ENCODE data around the gene TRIP12. TPM values are rescaled to one million over a fixed set of nuclear protein-coding genes. Genes with fewer than 3 reads are reported as not detected.

Gene TRIP12
- total RNA-seq, 1 experiment from 2014 or later: 368 TPM

GRCh38 chr2:229874647-229875046 lies 47.2 kb downstream of the TRIP12 start:
- Histone ChIP-seq H3K27me3 (ENCODE audit: control insufficient read depth, insufficient read depth, low read length) (no peaks in the 10 kb centered on the region), H3K4me1 (ENCODE audit: control insufficient read depth, insufficient read depth, low read length) (no peaks in the 10 kb centered on the region; the same call in 1 of the 2 replicates), H3K27ac (ENCODE audit: low read length) (no peak overlapping the region), H3K36me3 (ENCODE audit: control insufficient read depth, insufficient read depth, low read length) (peaks cover 13% of the 10 kb centered on the region), H3K4me3 (ENCODE audit: low read depth in 2 of 2, low read length in 2 of 2) (no peak overlapping the region), H3K9me3 (ENCODE audit: control insufficient read depth, insufficient read depth, low read depth, low read length) (no peaks in the 10 kb centered on the region)
- ChIA-PET POLR2A (no interaction called here), CTCF (no interaction called here)
- no peak for TF ChIP-seq SIN3A (IDR thresholded peaks at IDR 0.05; ENCODE audit: borderline replicate concordance, insufficient read depth, low read depth, low read length)
- TF ChIP-seq TCF7L2 (IDR thresholded peaks at IDR 0.05; ENCODE audit: low read depth, low read length): no peak
- TF ChIP-seq CTCF (IDR thresholded peaks at IDR 0.05): no peak
- TF ChIP-seq REST (IDR thresholded peaks at IDR 0.05; ENCODE audit: insufficient read depth in 1 of 2, low read depth in 2 of 2, low read length in 1 of 2): no peak
- no peak for TF ChIP-seq POLR2AphosphoS5 (IDR thresholded peaks at IDR 0.05; ENCODE audit: low read depth, low read length)
- intact Hi-C loops (cut with micrococcal nuclease; ENCODE audit: unreplicated experiment) (no loop called here), in situ Hi-C loops (cut with HindIII; ENCODE audit: low pct_unique_long_range_greater_than_20kb, low sequenced_read_pairs) (no loop called here)
- DNase-seq (ENCODE audit: low read depth, low spot score): no peak
- ATAC-seq: no peak
- BruUV-seq (replicated peaks): no TSS peak

GRCh38 chr2:229873123-229873581 lies 48.7 kb downstream of the TRIP12 start:
- no peak overlapping the region for H3K4me3 ChIP-seq (ENCODE audit: low read depth in 2 of 2, low read length in 2 of 2)
- TSS peak; percentile 11 for BruUV-seq (replicated peaks)
- no peak for DNase-seq (ENCODE audit: low read depth, low spot score)
- ChIA-PET CTCF (no interaction called here), POLR2A (no interaction called here)
- H3K27ac ChIP-seq (ENCODE audit: low read length): no peak overlapping the region
- intact Hi-C loops (cut with micrococcal nuclease; ENCODE audit: unreplicated experiment): no loop called here
- H3K4me1 ChIP-seq (ENCODE audit: control insufficient read depth, insufficient read depth, low read length): no peaks in the 10 kb centered on the region; the same call in 1 of the 2 replicates
- ATAC-seq: no peak
- TF ChIP-seq SIN3A (IDR thresholded peaks at IDR 0.05; ENCODE audit: borderline replicate concordance, insufficient read depth, low read depth, low read length) (no peak), CTCF (IDR thresholded peaks at IDR 0.05) (no peak), REST (IDR thresholded peaks at IDR 0.05; ENCODE audit: insufficient read depth in 1 of 2, low read depth in 2 of 2, low read length in 1 of 2) (no peak), POLR2AphosphoS5 (IDR thresholded peaks at IDR 0.05; ENCODE audit: low read depth, low read length) (no peak), TCF7L2 (IDR thresholded peaks at IDR 0.05; ENCODE audit: low read depth, low read length) (no peak)
- no peaks in the 10 kb centered on the region for H3K27me3 ChIP-seq (ENCODE audit: control insufficient read depth, insufficient read depth, low read length)
- in situ Hi-C loops (cut with HindIII; ENCODE audit: low pct_unique_long_range_greater_than_20kb, low sequenced_read_pairs): no loop called here
- no peaks in the 10 kb centered on the region for H3K9me3 ChIP-seq (ENCODE audit: control insufficient read depth, insufficient read depth, low read depth, low read length)
- peaks cover 8% of the 10 kb centered on the region for H3K36me3 ChIP-seq (ENCODE audit: control insufficient read depth, insufficient read depth, low read length)
